ENCODE measurements around the gene SUN5.

The SUN5 gene

DNA sequence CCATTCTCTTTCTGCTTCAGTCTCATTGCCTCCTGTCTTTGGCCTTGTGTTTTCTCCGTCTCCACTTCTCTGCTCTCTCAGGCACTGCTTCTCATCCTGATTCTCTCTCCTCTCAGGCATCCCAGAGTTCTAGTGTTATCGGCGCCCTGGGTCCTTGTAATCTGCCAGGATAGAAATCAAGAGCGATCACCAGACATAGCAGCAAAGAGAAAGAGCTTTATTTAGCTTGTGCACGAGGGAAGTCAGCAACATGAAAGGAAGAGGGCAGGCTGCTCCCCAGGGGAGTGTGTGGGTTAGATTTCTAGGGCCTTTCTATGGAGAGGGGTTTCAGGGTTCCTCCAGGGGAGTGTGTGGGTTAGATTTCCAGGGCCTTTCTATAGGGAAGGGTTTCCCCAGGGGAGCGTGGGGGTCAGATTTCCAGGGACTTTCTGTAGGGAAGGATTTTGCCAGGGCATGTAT, 32.5 kb downstream of the SUN5 start:
- Histone ChIP-seq H3K4me2 (ENCODE audit: low read length) (no peak overlapping the region), H2AK5ac (ENCODE audit: low read length) (no peak overlapping the region), H4K91ac (ENCODE audit: low read depth, low read length) (no peak overlapping the region), H2BK5ac (ENCODE audit: low read depth, low read length, poor library complexity) (no peak overlapping the region), H3K23ac (ENCODE audit: low read length) (no peak overlapping the region), H4K12ac (ENCODE audit: low read depth, low read length) (no peak overlapping the region), H3K18ac (ENCODE audit: low read length) (no peak overlapping the region), H2AFZ (ENCODE audit: insufficient read depth, low read length, poor library complexity) (no peak overlapping the region), H3K36me3 (ENCODE audit: control insufficient read depth in 1 of 2, insufficient read depth in 2 of 2, low read length in 2 of 2) (no peaks in the 10 kb centered on the region), H2BK120ac (ENCODE audit: insufficient read depth, low read length, poor library complexity) (no peak overlapping the region), H3K27me3 (ENCODE audit: insufficient read depth, low read length) (no peaks in the 10 kb centered on the region), H3K9ac (ENCODE audit: low read length) (no peak overlapping the region), H4K8ac (ENCODE audit: low read depth, low read length) (peak overlapping the region; percentile 17), H3K9me3 (ENCODE audit: insufficient read depth, low read depth, low read length) (peaks cover under 1% of the 10 kb centered on the region), H3K4me3 (ENCODE audit: low read depth, low read length) (no peak overlapping the region), H3K27ac (ENCODE audit: low read depth, low read length) (no peak overlapping the region), H2BK12ac (ENCODE audit: low read length) (no peak overlapping the region), H3K79me2 (ENCODE audit: control insufficient read depth, insufficient read depth, low read length, poor library complexity) (no peaks in the 10 kb centered on the region), H3K4me1 (ENCODE audit: control insufficient read depth in 1 of 2, insufficient read depth in 2 of 2, low read length in 2 of 2) (peaks cover 3 to 11% of the 10 kb centered on the region in 2 experiments), H3K14ac (ENCODE audit: low read length) (no peak overlapping the region), H3K4ac (ENCODE audit: low read depth, low read length) (no peak overlapping the region), H3K79me1 (ENCODE audit: low read length) (no peaks in the 10 kb centered on the region)
- no CpG with 5 or more reads among the region's 6 CpGs for WGBS (ENCODE audit: extremely low coverage, insufficient coverage, insufficient read length)
- no peak for DNase-seq

DNA sequence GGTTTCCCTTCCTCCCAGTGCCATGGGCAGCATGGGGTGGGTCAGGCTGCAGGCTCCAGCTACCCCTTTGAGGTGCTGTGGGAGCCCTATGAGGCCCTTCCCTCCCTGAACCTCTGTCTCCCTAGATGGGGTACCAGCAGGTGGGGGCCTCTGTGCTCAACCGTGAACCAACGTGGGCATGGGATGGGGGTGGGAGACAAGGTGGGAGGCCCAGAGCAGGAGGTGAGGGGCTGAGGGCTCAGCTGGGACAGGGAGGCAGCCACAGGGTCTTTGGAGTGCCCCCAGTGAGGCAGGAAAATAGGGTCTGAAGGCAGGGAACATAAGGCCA, 33.3 kb downstream of the SUN5 start:
- no peaks in the 10 kb centered on the region for H3K79me1 ChIP-seq (ENCODE audit: low read length)
- peak overlapping the region; percentile 13 for H2AK5ac ChIP-seq (ENCODE audit: low read length)
- no peaks in the 10 kb centered on the region for H3K9me3 ChIP-seq (ENCODE audit: insufficient read depth, low read depth, low read length)
- no peak overlapping the region for H3K27ac ChIP-seq (ENCODE audit: low read depth, low read length)
- peaks cover under 1 to 6% of the 10 kb centered on the region in 2 experiments for H3K4me1 ChIP-seq (ENCODE audit: control insufficient read depth in 1 of 2, insufficient read depth in 2 of 2, low read length in 2 of 2)
- no peak overlapping the region for H3K9ac ChIP-seq (ENCODE audit: low read length)
- H4K12ac ChIP-seq (ENCODE audit: low read depth, low read length): no peak overlapping the region
- H2AFZ ChIP-seq (ENCODE audit: insufficient read depth, low read length, poor library complexity): no peak overlapping the region
- no peak overlapping the region for H3K4ac ChIP-seq (ENCODE audit: low read depth, low read length)
- no peak overlapping the region for H3K14ac ChIP-seq (ENCODE audit: low read length)
- H4K8ac ChIP-seq (ENCODE audit: low read depth, low read length): no peak overlapping the region
- no CpG with 5 or more reads among the region's 2 CpGs for WGBS (ENCODE audit: extremely low coverage, insufficient coverage, insufficient read length)
- no peaks in the 10 kb centered on the region for H3K79me2 ChIP-seq (ENCODE audit: control insufficient read depth, insufficient read depth, low read length, poor library complexity)
- H2BK120ac ChIP-seq (ENCODE audit: insufficient read depth, low read length, poor library complexity): no peak overlapping the region
- no peak overlapping the region for H4K91ac ChIP-seq (ENCODE audit: low read depth, low read length)
- no peak overlapping the region for H3K18ac ChIP-seq (ENCODE audit: low read length)
- no peak overlapping the region for H3K23ac ChIP-seq (ENCODE audit: low read length)
- H3K36me3 ChIP-seq (ENCODE audit: control insufficient read depth in 1 of 2, insufficient read depth in 2 of 2, low read length in 2 of 2): no peaks in the 10 kb centered on the region
- no peak for DNase-seq
- H3K4me2 ChIP-seq (ENCODE audit: low read length): no peak overlapping the region
- no peak overlapping the region for H2BK5ac ChIP-seq (ENCODE audit: low read depth, low read length, poor library complexity)
- no peaks in the 10 kb centered on the region for H3K27me3 ChIP-seq (ENCODE audit: insufficient read depth, low read length)
- no peak overlapping the region for H3K4me3 ChIP-seq (ENCODE audit: low read depth, low read length)
- H2BK12ac ChIP-seq (ENCODE audit: low read length): no peak overlapping the region

DNA sequence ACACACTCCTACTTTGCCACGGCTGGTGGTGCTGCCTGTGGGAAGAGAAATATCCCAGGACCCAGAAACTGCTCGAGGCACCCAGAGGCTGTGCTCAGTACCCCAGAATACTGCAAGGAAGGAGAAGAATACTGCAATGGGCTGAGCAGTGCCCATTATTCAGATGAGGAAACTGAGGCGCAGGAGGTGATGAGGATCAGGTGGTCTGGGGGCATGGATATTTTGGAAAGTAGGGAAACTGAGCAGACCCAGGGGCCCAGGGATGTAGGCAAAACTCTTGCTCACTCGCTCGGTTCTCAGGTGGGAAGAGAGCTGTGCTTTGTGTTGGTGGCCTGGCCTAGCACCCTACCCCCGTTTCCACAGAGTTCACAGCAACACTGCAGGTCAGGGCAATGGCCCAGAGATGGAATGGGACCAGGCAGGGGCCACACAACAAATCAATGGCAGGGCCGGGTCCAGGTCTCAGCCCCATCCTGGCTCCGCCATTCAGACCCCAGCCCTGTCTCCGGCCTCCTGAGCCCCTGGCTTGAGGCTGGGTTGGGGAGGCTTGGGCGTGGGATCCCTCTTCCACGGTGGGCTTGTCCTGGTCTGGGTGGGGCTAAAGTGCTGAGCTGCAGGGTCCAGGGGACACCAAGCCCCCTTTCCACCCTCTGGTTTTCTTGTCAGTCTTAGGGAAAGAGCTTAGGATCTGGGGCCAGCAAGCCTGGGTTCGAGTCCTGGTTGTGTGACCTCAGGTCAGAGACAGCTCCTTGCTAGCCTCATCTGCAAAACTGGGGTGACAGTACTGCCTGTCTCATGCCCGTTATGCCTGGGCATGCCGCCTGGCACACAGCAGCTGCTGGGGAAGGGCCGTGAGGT, 33.9 kb downstream of the SUN5 start:
- DNase-seq: no peak
- no peaks in the 10 kb centered on the region for H3K36me3 ChIP-seq (ENCODE audit: control insufficient read depth in 1 of 2, insufficient read depth in 2 of 2, low read length in 2 of 2)

DNA sequence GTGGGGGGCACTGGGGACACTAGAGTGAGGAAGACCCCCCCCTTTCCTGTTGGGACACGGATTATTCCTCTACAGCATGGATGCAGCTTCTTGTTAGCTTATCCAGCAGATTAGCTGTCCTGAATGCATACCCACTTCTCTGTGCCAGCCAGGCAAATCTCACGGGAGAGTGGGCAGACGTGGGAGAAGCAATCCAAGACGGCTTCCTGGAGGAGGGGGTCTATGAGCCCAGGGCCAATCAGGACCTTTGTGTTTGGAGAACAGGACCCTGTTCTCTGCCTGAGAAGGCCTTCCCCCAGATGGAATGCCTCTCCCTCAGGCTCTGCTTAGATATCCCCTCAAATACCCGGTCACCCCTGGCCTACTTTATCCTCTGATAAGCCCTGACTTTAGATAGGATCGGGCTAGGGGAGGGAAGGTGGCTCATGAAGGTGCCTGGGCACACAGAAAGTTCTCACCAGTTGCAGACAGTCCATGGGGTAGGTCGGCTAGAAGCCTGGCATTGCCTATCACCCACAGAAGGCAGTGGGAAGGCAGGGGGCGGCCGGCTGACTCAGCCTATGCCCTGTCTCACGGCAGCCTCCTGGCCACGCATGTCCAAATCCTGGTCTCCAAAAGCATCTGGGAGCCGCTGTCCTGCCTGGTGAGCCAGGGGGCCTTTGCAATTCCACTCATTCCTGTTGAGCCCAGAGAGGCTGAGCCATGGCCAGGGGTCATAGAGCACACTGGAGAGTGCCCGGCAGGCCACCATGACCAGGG, 34.7 kb downstream of the SUN5 start:
- no peak overlapping the region for H3K4me3 ChIP-seq (ENCODE audit: low read depth, low read length)

More for the DNA sequence above, 33.9 kb downstream of the SUN5 start:
- Histone ChIP-seq H4K91ac (ENCODE audit: low read depth, low read length) (no peak overlapping the region), H2AFZ (ENCODE audit: insufficient read depth, low read length, poor library complexity) (no peak overlapping the region), H3K27ac (ENCODE audit: low read depth, low read length) (no peak overlapping the region), H3K18ac (ENCODE audit: low read length) (no peak overlapping the region), H2AK5ac (ENCODE audit: low read length) (peak overlapping the region; percentile 13), H4K12ac (ENCODE audit: low read depth, low read length) (no peak overlapping the region), H3K4me3 (ENCODE audit: low read depth, low read length) (no peak overlapping the region), H3K4me1 (ENCODE audit: control insufficient read depth in 1 of 2, insufficient read depth in 2 of 2, low read length in 2 of 2) (peaks cover 0 to 6% of the 10 kb centered on the region in 2 experiments), H3K9me3 (ENCODE audit: insufficient read depth, low read depth, low read length) (no peaks in the 10 kb centered on the region), H3K4ac (ENCODE audit: low read depth, low read length) (no peak overlapping the region), H3K4me2 (ENCODE audit: low read length) (no peak overlapping the region), H3K9ac (ENCODE audit: low read length) (no peak overlapping the region), H2BK5ac (ENCODE audit: low read depth, low read length, poor library complexity) (no peak overlapping the region), H3K23ac (ENCODE audit: low read length) (no peak overlapping the region), H3K27me3 (ENCODE audit: insufficient read depth, low read length) (no peaks in the 10 kb centered on the region), H3K79me2 (ENCODE audit: control insufficient read depth, insufficient read depth, low read length, poor library complexity) (no peaks in the 10 kb centered on the region), H2BK12ac (ENCODE audit: low read length) (no peak overlapping the region), H4K8ac (ENCODE audit: low read depth, low read length) (no peak overlapping the region), H3K79me1 (ENCODE audit: low read length) (no peaks in the 10 kb centered on the region), H3K14ac (ENCODE audit: low read length) (no peak overlapping the region), H2BK120ac (ENCODE audit: insufficient read depth, low read length, poor library complexity) (no peak overlapping the region)
- whole genome bisulfite sequencing (ENCODE audit: extremely low coverage, insufficient coverage, insufficient read length): no CpG with 5 or more reads among the region's 15 CpGs

More for the DNA sequence above, 34.7 kb downstream of the SUN5 start:
- H4K8ac ChIP-seq (ENCODE audit: low read depth, low read length): no peak overlapping the region
- WGBS (ENCODE audit: extremely low coverage, insufficient coverage, insufficient read length): no CpG with 5 or more reads among the region's 13 CpGs
- H2AK5ac ChIP-seq (ENCODE audit: low read length): no peak overlapping the region
- no peak overlapping the region for H3K4ac ChIP-seq (ENCODE audit: low read depth, low read length)
- no peak overlapping the region for H2BK12ac ChIP-seq (ENCODE audit: low read length)
- H3K9ac ChIP-seq (ENCODE audit: low read length): no peak overlapping the region
- no peak overlapping the region for H3K23ac ChIP-seq (ENCODE audit: low read length)
- DNase-seq: no peak
- H3K79me2 ChIP-seq (ENCODE audit: control insufficient read depth, insufficient read depth, low read length, poor library complexity): no peaks in the 10 kb centered on the region
- no peaks in the 10 kb centered on the region for H3K79me1 ChIP-seq (ENCODE audit: low read length)
- H3K4me1 ChIP-seq (ENCODE audit: control insufficient read depth in 1 of 2, insufficient read depth in 2 of 2, low read length in 2 of 2): peaks cover 0 to 6% of the 10 kb centered on the region in 2 experiments
- no peaks in the 10 kb centered on the region for H3K36me3 ChIP-seq (ENCODE audit: control insufficient read depth in 1 of 2, insufficient read depth in 2 of 2, low read length in 2 of 2)
- H4K91ac ChIP-seq (ENCODE audit: low read depth, low read length): no peak overlapping the region
- no peak overlapping the region for H3K14ac ChIP-seq (ENCODE audit: low read length)
- no peaks in the 10 kb centered on the region for H3K27me3 ChIP-seq (ENCODE audit: insufficient read depth, low read length)
- no peak overlapping the region for H3K18ac ChIP-seq (ENCODE audit: low read length)
- no peak overlapping the region for H2BK5ac ChIP-seq (ENCODE audit: low read depth, low read length, poor library complexity)
- H3K27ac ChIP-seq (ENCODE audit: low read depth, low read length): no peak overlapping the region
- H2BK120ac ChIP-seq (ENCODE audit: insufficient read depth, low read length, poor library complexity): no peak overlapping the region
- H4K12ac ChIP-seq (ENCODE audit: low read depth, low read length): no peak overlapping the region
- no peaks in the 10 kb centered on the region for H3K9me3 ChIP-seq (ENCODE audit: insufficient read depth, low read depth, low read length)
- H2AFZ ChIP-seq (ENCODE audit: insufficient read depth, low read length, poor library complexity): no peak overlapping the region
- no peak overlapping the region for H3K4me2 ChIP-seq (ENCODE audit: low read length)

All from trophoblast cell (in vitro differentiated cells and primary cell).